Colonic mucosa (tissue), 4 donors: ENCODE data around the gene GPR18. TPM values are rescaled to one million over a fixed set of nuclear protein-coding genes. Genes with fewer than 3 reads are reported as not detected.
A peak's percentile ranks its signal among the peaks of the same experiment; 100 is the strongest.

Experiments used
- DNase-seq: peaks from one replicate; pipeline ENCODE4 v3.0.0-alpha.2; 2020
- H3K27ac ChIP-seq: fragments of 200-600 bp; one replicate; pipeline ENCODE4 v1.8.0; 2021
- H3K27me3 ChIP-seq: fragments of 200-600 bp; one replicate; pipeline ENCODE4 v1.8.0; 2021
- H3K36me3 ChIP-seq: fragments of 200-600 bp; one replicate; pipeline ENCODE4 v1.8.0; 2021
- H3K4me1 ChIP-seq: fragments of 200-600 bp; one replicate; pipeline ENCODE4 v1.8.0; 2021; ENCODE audit warnings: mild to moderate bottlenecking
- H3K4me3 ChIP-seq: fragments of 200-600 bp; one replicate; pipeline ENCODE4 v1.8.0; 2021
- H3K9ac ChIP-seq, 2 donors: one replicate each; pipeline ENCODE4 v1.7.0; 2013; ENCODE audit warnings: control low read depth in 2 of 2, low read depth in 2 of 2, low read length in 2 of 2
- H3K9me3 ChIP-seq: fragments of 200-600 bp; one replicate; pipeline ENCODE4 v1.8.0; 2021
- intact Hi-C: fragments of 100-400 bp; cut with DNase I; formaldehyde crosslinking; loops from one replicate; pipeline ENCODE4 v1.14.1; 2022
- total RNA-seq, 2 donors: library from RNA; stranded (reverse); fragmentation: NEBNext Ultra II Directional in 1 of 2; extraction: Animal tissue kit (Norgen Biotek cat#: 25700) in 1 of 2; gene quantifications; one replicate each; pipeline ENCODE4 v1.2.1, GENCODE V29; 2021
- TF ChIP-seq, protein P1 (sequence below): fragments of 200-600 bp; IDR thresholded peaks from one replicate; pipeline ENCODE4 v1.8.0; 2022; ENCODE audit warnings: antibody characterized with exemption, mild to moderate bottlenecking
- donor health status: healthy.
- donor health status: DM: no; HTN: no; CAD: no.
- donor health status: DM: no; HTN: no; CAD: no.

The GPR18 gene
- total RNA-seq, 2 donors from 2014 or later: 0.35 TPM; not detected in 1

GRCh38 chr13:99228737-99229691 lies 29.2 kb downstream of the GPR18 start:
- Histone ChIP-seq H3K36me3 (no peaks in the 10 kb centered on the region), H3K27ac (peak overlapping the region; percentile 24), H3K27me3 (no peaks in the 10 kb centered on the region), H3K9ac (no peak overlapping the region), H3K4me1 (no peaks in the 10 kb centered on the region), H3K9me3 (no peaks in the 10 kb centered on the region), H3K4me3 (no peak overlapping the region)
- TF ChIP-seq, protein P1, sequence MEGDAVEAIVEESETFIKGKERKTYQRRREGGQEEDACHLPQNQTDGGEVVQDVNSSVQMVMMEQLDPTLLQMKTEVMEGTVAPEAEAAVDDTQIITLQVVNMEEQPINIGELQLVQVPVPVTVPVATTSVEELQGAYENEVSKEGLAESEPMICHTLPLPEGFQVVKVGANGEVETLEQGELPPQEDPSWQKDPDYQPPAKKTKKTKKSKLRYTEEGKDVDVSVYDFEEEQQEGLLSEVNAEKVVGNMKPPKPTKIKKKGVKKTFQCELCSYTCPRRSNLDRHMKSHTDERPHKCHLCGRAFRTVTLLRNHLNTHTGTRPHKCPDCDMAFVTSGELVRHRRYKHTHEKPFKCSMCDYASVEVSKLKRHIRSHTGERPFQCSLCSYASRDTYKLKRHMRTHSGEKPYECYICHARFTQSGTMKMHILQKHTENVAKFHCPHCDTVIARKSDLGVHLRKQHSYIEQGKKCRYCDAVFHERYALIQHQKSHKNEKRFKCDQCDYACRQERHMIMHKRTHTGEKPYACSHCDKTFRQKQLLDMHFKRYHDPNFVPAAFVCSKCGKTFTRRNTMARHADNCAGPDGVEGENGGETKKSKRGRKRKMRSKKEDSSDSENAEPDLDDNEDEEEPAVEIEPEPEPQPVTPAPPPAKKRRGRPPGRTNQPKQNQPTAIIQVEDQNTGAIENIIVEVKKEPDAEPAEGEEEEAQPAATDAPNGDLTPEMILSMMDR: no peak
- intact Hi-C loops: no loop called here
- no peak for DNase-seq

- H3K4me3 ChIP-seq: no peak overlapping the region
- H3K27me3 ChIP-seq: no peaks in the 10 kb centered on the region
- TF ChIP-seq, protein P1: no peak
- H3K27ac ChIP-seq: peak overlapping the region; percentile 24
- no peaks in the 10 kb centered on the region for H3K4me1 ChIP-seq
- DNase-seq: no peak
- no peaks in the 10 kb centered on the region for H3K9me3 ChIP-seq
- H3K9ac ChIP-seq: no peak overlapping the region
- no peaks in the 10 kb centered on the region for H3K36me3 ChIP-seq
- intact Hi-C loops: no loop called here
These were observed 30.1 kb downstream of the GPR18 start for GRCh38 chr13:99227909-99228688.

- TF ChIP-seq, protein P1: no peak
These were observed 30.8 kb downstream of the GPR18 start for GRCh38 chr13:99227331-99227900.

DNA sequence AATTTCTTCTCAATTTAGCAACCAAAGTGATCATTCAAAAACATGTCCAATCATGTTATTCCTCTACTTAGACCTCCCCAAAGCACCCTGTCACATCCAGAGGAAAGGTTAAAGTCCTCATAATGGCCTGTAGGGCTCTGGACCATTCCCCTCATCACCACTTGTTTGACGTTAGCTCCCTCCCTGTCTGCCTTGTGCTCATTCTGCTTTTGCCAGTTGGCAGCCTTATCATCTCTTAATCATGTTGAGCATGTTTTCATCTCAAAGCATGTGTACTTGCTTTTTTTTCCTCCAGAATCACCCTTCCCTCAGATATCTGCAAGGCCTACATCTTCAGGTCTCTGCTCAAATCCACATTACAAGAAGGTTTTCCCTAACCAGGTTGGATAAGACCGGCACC lies 31.7 kb downstream of the GPR18 start:
- H3K9ac ChIP-seq: no peak overlapping the region
- DNase-seq: no peak
- intact Hi-C loops: no loop called here
- no peaks in the 10 kb centered on the region for H3K27me3 ChIP-seq
- TF ChIP-seq, protein P1: no peak
- H3K27ac ChIP-seq: no peak overlapping the region
- no peaks in the 10 kb centered on the region for H3K36me3 ChIP-seq
- H3K4me3 ChIP-seq: no peak overlapping the region
- no peaks in the 10 kb centered on the region for H3K4me1 ChIP-seq
- H3K9me3 ChIP-seq: no peaks in the 10 kb centered on the region

More at GRCh38 chr13:99227331-99227900, 30.8 kb downstream of the GPR18 start:
- Histone ChIP-seq H3K9ac (no peak overlapping the region), H3K4me1 (no peaks in the 10 kb centered on the region), H3K36me3 (no peaks in the 10 kb centered on the region), H3K27ac (no peak overlapping the region), H3K9me3 (no peaks in the 10 kb centered on the region), H3K27me3 (no peaks in the 10 kb centered on the region), H3K4me3 (no peak overlapping the region)
- DNase-seq: no peak
- intact Hi-C loops: no loop called here

- Histone ChIP-seq H3K27ac (no peak overlapping the region), H3K4me3 (no peak overlapping the region), H3K27me3 (no peaks in the 10 kb centered on the region), H3K9ac (no peak overlapping the region), H3K36me3 (no peaks in the 10 kb centered on the region), H3K9me3 (no peaks in the 10 kb centered on the region), H3K4me1 (no peaks in the 10 kb centered on the region)
- no peak for DNase-seq
- TF ChIP-seq, protein P1: no peak
- intact Hi-C loops: no loop called here
These were observed 33.1 kb downstream of the GPR18 start for GRCh38 chr13:99225078-99225477.
